Body of pancreas (tissue), 4 donors: ENCODE measurements around the gene SKAP2. TPM values are rescaled to one million over a fixed set of nuclear protein-coding genes. Genes with fewer than 3 reads are reported as not detected.
"Not testable (repeated sequence)": the region's sequence is repeated elsewhere in the genome, so short reads cannot be mapped to it uniquely, and the experiment has no call there.

Experiments used
- ATAC-seq: fragments of 150-250 bp; one replicate; pipeline ENCODE4 v1.9.1; 2016
- DNase-seq, 4 donors: peaks; one replicate each; pipeline ENCODE4 v3.0.0-alpha.2; 2019
- H3K27ac ChIP-seq, 4 donors: fragments of 200-600 bp; sonication (generic); 1 replicate in 3 of 4; 2 replicates in 1 of 4; pipeline versions ENCODE4 v1.5.1 to v1.6.1; 2016 to 2019; ENCODE audit warnings: mild to moderate bottlenecking in 1 of 4, mixed read lengths in 1 of 4, moderate library complexity in 1 of 4
- H3K27me3 ChIP-seq, 2 donors: fragments of 200-600 bp; sonication (generic); one replicate each; pipeline ENCODE4 v1.6.0; 2016; ENCODE audit warnings: mild to moderate bottlenecking in 1 of 2
- H3K36me3 ChIP-seq, 2 donors: fragments of 200-600 bp; sonication (generic); replicated peaks in 1 of 2; 2 replicates each; pipeline ENCODE4 v1.5.1; 2016; ENCODE audit warnings: low read depth in 2 of 2; ENCODE audit not compliant: insufficient read depth in 1 of 2
- H3K4me1 ChIP-seq: fragments of 200-600 bp; sonication (generic); one replicate; pipeline ENCODE4 v1.6.0; 2016
- H3K4me3 ChIP-seq, 2 donors: fragments of 200-600 bp; sonication (generic); 1 replicate in 1 of 2; 2 replicates in 1 of 2; pipeline ENCODE4 v1.5.1; 2016 to 2019
- H3K9me3 ChIP-seq, 3 donors: fragments of 200-600 bp; sonication (generic); 1 replicate in 2 of 3; 2 replicates in 1 of 3; pipeline ENCODE4 v1.5.1; 2016
- CTCF ChIP-seq, 7 experiments: fragments of 450-650 bp in 4 of 7; fragments of 200-600 bp in 3 of 7; sonication (generic) in 3 of 7; IDR thresholded peaks; one replicate each; pipeline ENCODE4 v1.5.1; 2016 to 2019; ENCODE audit warnings: antibody characterized with exemption in 7 of 7
- POLR2A ChIP-seq, 3 donors: fragments of 450-650 bp; IDR thresholded peaks; one replicate each; pipeline ENCODE4 v1.6.1; 2016; ENCODE audit warnings: antibody characterized with exemption in 3 of 3, mild to moderate bottlenecking in 2 of 3
- WGBS, 2 donors: methylation state at CpG; one replicate each; pipeline ENCODE4 v1.1.5; 2017; 5-methylcytosine and 5-hydroxymethylcytosine counted together
- intact Hi-C: fragments of 100-400 bp; cut with DNase I; formaldehyde crosslinking; loops from one replicate; pipeline ENCODE4 v1.15.1; 2023
- total RNA-seq, 2 donors: library from RNA; depleted of rRNA; stranded (reverse); fragments of >200 nt; gene quantifications; one replicate each; pipeline ENCODE4 v1.1.0, GENCODE V29; 2016

The SKAP2 gene
- total RNA-seq, 2 donors from 2014 or later: 8.6 to 12.7 TPM

- Histone ChIP-seq H3K27me3 (no peaks in the 10 kb centered on the region), H3K9me3 (no peaks in the 10 kb centered on the region), H3K27ac (no peak overlapping the region), H3K4me1 (no peaks in the 10 kb centered on the region), H3K4me3 (no peak overlapping the region), H3K36me3 (no peaks in the 10 kb centered on the region)
- ATAC-seq (no peak), DNase-seq (no peak)
- TF ChIP-seq CTCF (IDR thresholded peaks at IDR 0.05) (no peak), POLR2A (IDR thresholded peaks at IDR 0.05) (no peak)
- intact Hi-C loops: loop anchor here (10.0 kb wide), 1 partner anchor 315 kb away; the partner anchor contains the start of gene HOXA9
- 88 to 95% methylated on average over 8 of the region's 8 CpGs for WGBS, 2 donors
These were observed 14.2 kb downstream of the SKAP2 start for GRCh38 chr7:26850193-26850651.

GRCh38 chr7:26843705-26844104, 20.7 kb downstream of the SKAP2 start:
- Histone ChIP-seq H3K9me3 (no peaks in the 10 kb centered on the region), H3K27me3 (no peaks in the 10 kb centered on the region), H3K27ac (no peak overlapping the region), H3K4me3 (no peak overlapping the region), H3K36me3 (no peaks in the 10 kb centered on the region), H3K4me1 (no peaks in the 10 kb centered on the region)
- intact Hi-C loops: no loop called here
- TF ChIP-seq POLR2A (IDR thresholded peaks at IDR 0.05) (no peak), CTCF (IDR thresholded peaks at IDR 0.05) (no peak)
- ATAC-seq: no peak
- WGBS, 2 donors: 78 to 79% methylated on average over 4 of the region's 4 CpGs
- DNase-seq: no peak

GRCh38 chr7:26842897-26843296, 21.5 kb downstream of the SKAP2 start:
- no peaks in the 10 kb centered on the region for H3K4me1 ChIP-seq
- no peaks in the 10 kb centered on the region for H3K9me3 ChIP-seq
- TF ChIP-seq POLR2A (IDR thresholded peaks at IDR 0.05) (no peak), CTCF (IDR thresholded peaks at IDR 0.05) (no peak)
- DNase-seq (no peak), ATAC-seq (no peak)
- WGBS, 2 donors: 78 to 82% methylated on average over 2 of the region's 2 CpGs
- no peaks in the 10 kb centered on the region for H3K27me3 ChIP-seq
- H3K4me3 ChIP-seq: no peak overlapping the region
- intact Hi-C loops: no loop called here
- no peaks in the 10 kb centered on the region for H3K36me3 ChIP-seq
- no peak overlapping the region for H3K27ac ChIP-seq

GRCh38 chr7:26841003-26841739, 23.2 kb downstream of the SKAP2 start:
- Histone ChIP-seq H3K9me3 (no peaks in the 10 kb centered on the region), H3K36me3 (no peaks in the 10 kb centered on the region), H3K4me1 (no peaks in the 10 kb centered on the region), H3K27me3 (no peaks in the 10 kb centered on the region), H3K27ac (no peak overlapping the region), H3K4me3 (no peak overlapping the region)
- ATAC-seq (no peak), DNase-seq (no peak)
- intact Hi-C loops: no loop called here
- WGBS, 2 donors: 71% methylated on average over 4 of the region's 4 CpGs
- TF ChIP-seq POLR2A (IDR thresholded peaks at IDR 0.05) (no peak), CTCF (IDR thresholded peaks at IDR 0.05) (no peak)

- 84 to 94% methylated on average over 3 of the region's 3 CpGs for WGBS, 2 donors
These were observed 27.6 kb downstream of the SKAP2 start for GRCh38 chr7:26836793-26837192.

More at GRCh38 chr7:26836793-26837192, 27.6 kb downstream of the SKAP2 start:
- H3K4me1 ChIP-seq, H3K36me3 ChIP-seq, H3K27ac ChIP-seq, ATAC-seq, DNase-seq, intact Hi-C loops, H3K4me3 ChIP-seq, H3K27me3 ChIP-seq, H3K9me3 ChIP-seq: not testable (repeated sequence)
